Lower leg skin (tissue), 4 donors: ENCODE data around the gene ATP6AP1. TPM values are rescaled to one million over a fixed set of nuclear protein-coding genes. Genes with fewer than 3 reads are reported as not detected.
A peak's percentile ranks its signal among the peaks of the same experiment; 100 is the strongest.

Experiments used
- DNase-seq, 2 donors: peaks; one replicate each; pipeline ENCODE4 v3.0.0-alpha.2; 2019; ENCODE audit warnings: low spot score in 2 of 2
- H3K4me3 ChIP-seq: fragments of 200-600 bp; sonication (generic); 2 replicates; pipeline ENCODE4 v1.5.1; 2017; ENCODE audit warnings: mild to moderate bottlenecking, low read depth; ENCODE audit not compliant: poor library complexity, severe bottlenecking
- POLR2A ChIP-seq, 2 donors: fragments of 450-650 bp; IDR thresholded peaks; one replicate each; pipeline ENCODE4 v1.6.1; 2016 to 2017; ENCODE audit warnings: antibody characterized with exemption in 2 of 2, mild to moderate bottlenecking in 1 of 2, moderate library complexity in 1 of 2
- WGBS, 2 donors: methylation state at CpG; one replicate each; pipeline ENCODE4 v1.1.5; 2018; 5-methylcytosine and 5-hydroxymethylcytosine counted together
- intact Hi-C: fragments of 100-400 bp; cut with DNase I; formaldehyde crosslinking; loops from one replicate; pipeline ENCODE4 v1.15.0; 2023; ENCODE audit warnings: low total_unique reads
- total RNA-seq, 4 donors: library from RNA; depleted of rRNA; stranded (reverse); fragments of >200 nt; gene quantifications; one replicate each; pipeline ENCODE4 v1.1.0, GENCODE V29; 2016
- TF ChIP-seq, protein P1 (sequence below), 3 donors: fragments of 450-650 bp; IDR thresholded peaks; one replicate each; pipeline ENCODE4 v1.5.1; 2016; ENCODE audit warnings: antibody characterized with exemption in 3 of 3, mild to moderate bottlenecking in 3 of 3, moderate library complexity in 2 of 3

Gene ATP6AP1
- total RNA-seq, 4 donors from 2014 or later, result 71.0 to 93.5 (median 78.4) TPM

DNA sequence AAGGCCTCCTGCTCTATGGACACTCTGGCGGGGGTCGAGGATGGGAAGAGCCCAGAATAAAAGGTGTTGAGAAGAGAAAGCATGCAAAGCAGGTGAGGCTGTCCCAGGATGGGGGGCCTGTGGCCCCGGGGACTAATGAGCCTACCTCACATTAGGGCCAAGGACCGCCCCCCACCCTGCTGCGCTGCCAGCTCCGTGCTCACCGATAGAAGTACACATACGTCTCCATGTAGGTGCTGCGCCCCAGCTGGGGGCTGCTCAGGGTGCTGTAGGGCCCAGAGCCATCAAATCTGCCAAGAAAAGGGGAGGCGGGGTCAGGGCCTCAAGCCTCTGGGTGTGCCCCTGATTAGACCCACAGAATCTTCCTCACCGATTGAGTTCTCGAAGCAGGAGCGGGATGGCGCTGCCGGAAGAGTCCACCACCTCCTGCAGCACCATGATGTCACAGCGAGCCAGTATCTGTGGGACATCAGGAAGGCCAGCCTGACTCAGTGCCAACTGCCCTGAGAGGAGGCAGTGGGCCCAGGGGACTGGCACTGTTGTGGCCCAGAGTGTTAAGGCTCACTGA lies 23.8 kb upstream of the ATP6AP1 start:
- intact Hi-C loops, result no loop called here
- WGBS, 2 donors, result 86 to 95% methylated on average over 9 to 16 of the region's 16 CpGs
- TF ChIP-seq, protein P1, sequence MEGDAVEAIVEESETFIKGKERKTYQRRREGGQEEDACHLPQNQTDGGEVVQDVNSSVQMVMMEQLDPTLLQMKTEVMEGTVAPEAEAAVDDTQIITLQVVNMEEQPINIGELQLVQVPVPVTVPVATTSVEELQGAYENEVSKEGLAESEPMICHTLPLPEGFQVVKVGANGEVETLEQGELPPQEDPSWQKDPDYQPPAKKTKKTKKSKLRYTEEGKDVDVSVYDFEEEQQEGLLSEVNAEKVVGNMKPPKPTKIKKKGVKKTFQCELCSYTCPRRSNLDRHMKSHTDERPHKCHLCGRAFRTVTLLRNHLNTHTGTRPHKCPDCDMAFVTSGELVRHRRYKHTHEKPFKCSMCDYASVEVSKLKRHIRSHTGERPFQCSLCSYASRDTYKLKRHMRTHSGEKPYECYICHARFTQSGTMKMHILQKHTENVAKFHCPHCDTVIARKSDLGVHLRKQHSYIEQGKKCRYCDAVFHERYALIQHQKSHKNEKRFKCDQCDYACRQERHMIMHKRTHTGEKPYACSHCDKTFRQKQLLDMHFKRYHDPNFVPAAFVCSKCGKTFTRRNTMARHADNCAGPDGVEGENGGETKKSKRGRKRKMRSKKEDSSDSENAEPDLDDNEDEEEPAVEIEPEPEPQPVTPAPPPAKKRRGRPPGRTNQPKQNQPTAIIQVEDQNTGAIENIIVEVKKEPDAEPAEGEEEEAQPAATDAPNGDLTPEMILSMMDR (IDR thresholded peaks at IDR 0.05), result no peak
- DNase-seq, result no peak
- H3K4me3 ChIP-seq, result no peak overlapping the region

DNA sequence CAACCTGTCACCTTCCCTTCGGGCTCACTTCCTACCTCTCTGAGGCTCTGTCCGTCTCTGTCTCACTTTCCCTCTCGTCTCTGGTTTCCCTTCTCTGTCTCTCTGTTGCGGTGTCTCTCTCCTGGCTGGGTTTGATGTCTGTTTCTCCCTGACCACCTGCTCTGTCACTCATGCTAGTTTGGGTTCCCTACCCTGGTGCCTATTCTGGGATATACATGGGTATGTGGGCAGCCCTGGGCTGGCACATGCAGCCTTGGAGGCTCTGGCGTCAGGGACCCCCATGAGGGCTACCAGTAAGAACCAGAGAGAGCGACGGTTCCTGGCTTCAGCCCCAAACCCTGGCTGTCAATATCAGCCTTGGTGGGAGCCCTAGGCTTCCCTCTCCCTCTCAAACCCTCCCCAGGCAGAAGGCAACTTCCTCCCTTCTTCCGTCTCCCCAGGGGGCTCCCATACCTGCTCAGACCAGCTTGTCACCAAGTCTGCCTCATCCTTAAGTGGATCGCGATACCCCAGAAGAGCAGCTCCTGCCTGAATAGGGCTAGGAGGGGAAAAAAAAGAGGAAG lies 19.7 kb upstream of the ATP6AP1 start:
- 64 to 65% methylated on average over 10 of the region's 10 CpGs for WGBS, 2 donors
- intact Hi-C loops, result no loop called here
- H3K4me3 ChIP-seq, result no peak overlapping the region
- no peak for DNase-seq
- TF ChIP-seq POLR2A (IDR thresholded peaks at IDR 0.05), result no peak
- TF ChIP-seq, protein P1 (IDR thresholded peaks at IDR 0.05), result no peak

- TF ChIP-seq, protein P1 (IDR thresholded peaks at IDR 0.05), result no peak
- no peak for TF ChIP-seq POLR2A (IDR thresholded peaks at IDR 0.05)
- H3K4me3 ChIP-seq, result no peak within 1 kb of the TSS
- DNase-seq, result peak; percentile 63 to 96
- 48 to 49% methylated on average over 4 to 21 of the region's 26 CpGs for WGBS, 2 donors
- intact Hi-C loops, result no loop called here
Observed at GRCh38 chrX:154409222-154409871, 19.1 kb upstream of the ATP6AP1 start, which contains the start of gene DNASE1L1. Gene DNASE1L1, minus strand, starts transcription at chrX:154409254. Its CDS starts 3,686 bp downstream, at chrX:154405568.

- intact Hi-C loops, result no loop called here
- 60% methylated on average over 26 of the region's 29 CpGs; no CpG with 5 or more reads in 1 of the 2 donors for WGBS, 2 donors
Observed at GRCh38 chrX:154411981-154412340, 16.5 kb upstream of the ATP6AP1 start.

DNA sequence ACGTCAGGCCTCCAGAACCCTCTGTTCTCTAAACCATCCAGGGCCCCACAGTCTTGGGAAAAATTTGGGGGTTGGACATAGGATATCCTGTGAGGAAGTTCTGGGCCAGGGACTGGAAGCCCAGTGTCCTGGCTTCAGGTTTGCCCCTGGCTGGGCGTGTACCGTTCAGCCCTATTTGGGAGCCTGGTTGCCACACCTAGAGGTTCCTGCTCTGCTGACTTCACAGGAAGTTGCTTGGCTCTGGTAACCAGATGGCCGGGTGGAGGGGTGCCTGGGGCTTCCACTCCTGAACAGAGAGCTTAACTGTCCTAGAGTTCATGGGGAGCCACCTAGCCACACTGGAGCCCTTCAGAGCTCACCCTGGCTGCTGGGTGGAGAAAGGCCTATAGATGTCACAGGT lies 16.0 kb upstream of the ATP6AP1 start:
- TF ChIP-seq POLR2A (IDR thresholded peaks at IDR 0.05), result no peak
- TF ChIP-seq, protein P1 (IDR thresholded peaks at IDR 0.05), result no peak
- no peak for DNase-seq
- no peak overlapping the region for H3K4me3 ChIP-seq
- WGBS, 2 donors, result 0 to 52% methylated on average over 3 to 4 of the region's 4 CpGs
- intact Hi-C loops, result no loop called here

More at GRCh38 chrX:154411981-154412340, 16.5 kb upstream of the ATP6AP1 start:
- peak; percentile 60 to 92 for DNase-seq
- TF ChIP-seq, protein P1 (IDR thresholded peaks at IDR 0.05), result no peak
- no peak for TF ChIP-seq POLR2A (IDR thresholded peaks at IDR 0.05)
- H3K4me3 ChIP-seq, result peak overlapping the region; percentile 60
